Astrocyte of the spinal cord (primary cell): ENCODE results near the gene TTC9B.

Source experiments
- DNase-seq: peaks from one replicate; pipeline ENCODE4 v3.0.0; 2011; ENCODE audit warnings: low read depth, low spot score
- H3K4me3 ChIP-seq: 2 replicates; pipeline ENCODE4 v1.5.1; 2011; ENCODE audit warnings: low read depth, mild to moderate bottlenecking, low read length, moderate library complexity
- in situ Hi-C: cut with HindIII; loops from 2 replicates; pipeline ENCODE4 v1.10.0; 2017; ENCODE audit warnings: low sequenced_read_pairs
- TF ChIP-seq, protein P1 (sequence below): IDR thresholded peaks from 2 replicates; pipeline ENCODE4 v1.5.1; 2012; ENCODE audit warnings: low read depth, mild to moderate bottlenecking, low read length, inconsistent platforms

The TTC9B gene

DNA sequence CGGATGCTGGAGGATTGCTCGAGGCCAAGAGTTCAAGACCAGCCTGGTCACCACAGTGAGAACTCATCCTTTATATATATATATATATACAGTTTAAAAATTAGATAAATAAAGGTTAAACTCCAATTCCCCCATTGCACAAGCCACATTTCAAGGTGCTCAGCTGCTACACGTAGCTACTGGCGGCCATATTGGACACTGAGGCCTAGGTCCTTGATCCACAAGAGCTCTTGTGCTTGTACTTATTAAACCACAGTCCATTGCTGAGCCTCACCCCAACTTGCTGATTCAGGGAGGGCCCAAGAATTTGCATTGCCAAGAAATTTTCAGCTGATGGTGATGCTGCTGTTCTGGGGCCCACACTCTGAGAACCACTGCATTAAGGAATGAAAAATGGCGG, 9.6 kb downstream of the TTC9B start:
- in situ Hi-C loops, result no loop called here
- no peak for DNase-seq
- TF ChIP-seq, protein P1, sequence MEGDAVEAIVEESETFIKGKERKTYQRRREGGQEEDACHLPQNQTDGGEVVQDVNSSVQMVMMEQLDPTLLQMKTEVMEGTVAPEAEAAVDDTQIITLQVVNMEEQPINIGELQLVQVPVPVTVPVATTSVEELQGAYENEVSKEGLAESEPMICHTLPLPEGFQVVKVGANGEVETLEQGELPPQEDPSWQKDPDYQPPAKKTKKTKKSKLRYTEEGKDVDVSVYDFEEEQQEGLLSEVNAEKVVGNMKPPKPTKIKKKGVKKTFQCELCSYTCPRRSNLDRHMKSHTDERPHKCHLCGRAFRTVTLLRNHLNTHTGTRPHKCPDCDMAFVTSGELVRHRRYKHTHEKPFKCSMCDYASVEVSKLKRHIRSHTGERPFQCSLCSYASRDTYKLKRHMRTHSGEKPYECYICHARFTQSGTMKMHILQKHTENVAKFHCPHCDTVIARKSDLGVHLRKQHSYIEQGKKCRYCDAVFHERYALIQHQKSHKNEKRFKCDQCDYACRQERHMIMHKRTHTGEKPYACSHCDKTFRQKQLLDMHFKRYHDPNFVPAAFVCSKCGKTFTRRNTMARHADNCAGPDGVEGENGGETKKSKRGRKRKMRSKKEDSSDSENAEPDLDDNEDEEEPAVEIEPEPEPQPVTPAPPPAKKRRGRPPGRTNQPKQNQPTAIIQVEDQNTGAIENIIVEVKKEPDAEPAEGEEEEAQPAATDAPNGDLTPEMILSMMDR, result no peak
- H3K4me3 ChIP-seq, result no peak overlapping the region

DNA sequence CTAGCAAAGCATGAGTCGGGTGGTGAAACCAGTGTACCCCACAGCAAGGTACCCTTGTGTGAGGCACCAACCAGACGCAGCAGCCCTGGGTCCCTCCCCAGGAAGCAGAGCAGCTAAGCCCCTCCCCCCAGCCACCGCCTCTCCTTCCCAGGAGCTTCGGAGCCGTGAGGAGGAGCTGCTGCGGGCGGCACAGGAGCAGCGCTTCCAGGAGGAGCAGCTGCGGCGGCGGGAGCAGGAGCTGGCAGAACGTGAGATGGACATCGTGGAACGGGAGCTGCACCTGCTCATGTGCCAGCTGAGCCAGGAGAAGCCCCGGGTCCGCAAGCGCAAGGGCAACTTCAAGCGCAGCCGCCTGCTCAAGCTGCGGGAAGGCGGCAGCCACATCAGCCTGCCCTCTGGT, 12.4 kb downstream of the TTC9B start:
- no peak for DNase-seq
- in situ Hi-C loops, result no loop called here
- no peak overlapping the region for H3K4me3 ChIP-seq
- TF ChIP-seq, protein P1, result no peak

DNA sequence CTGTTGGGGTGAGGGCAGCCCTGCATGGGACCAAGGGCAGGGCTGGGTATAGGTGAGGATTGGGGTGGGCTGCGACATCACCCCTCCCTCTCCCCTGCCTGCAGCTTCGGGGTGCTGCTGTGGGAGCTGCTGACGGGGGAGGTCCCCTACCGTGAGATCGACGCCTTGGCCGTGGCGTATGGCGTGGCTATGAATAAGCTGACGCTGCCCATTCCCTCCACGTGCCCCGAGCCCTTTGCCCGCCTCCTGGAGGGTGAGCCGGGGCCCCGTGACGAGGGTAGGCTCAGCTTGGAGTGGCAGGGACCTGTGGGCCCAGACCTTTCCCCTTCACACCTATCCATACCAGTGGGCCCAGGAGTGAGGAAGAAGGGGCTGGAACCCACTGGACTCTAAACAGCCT, 13.8 kb downstream of the TTC9B start:
- H3K4me3 ChIP-seq, result no peak overlapping the region
- no peak for DNase-seq
- in situ Hi-C loops, result no loop called here
- TF ChIP-seq, protein P1, result no peak

DNA sequence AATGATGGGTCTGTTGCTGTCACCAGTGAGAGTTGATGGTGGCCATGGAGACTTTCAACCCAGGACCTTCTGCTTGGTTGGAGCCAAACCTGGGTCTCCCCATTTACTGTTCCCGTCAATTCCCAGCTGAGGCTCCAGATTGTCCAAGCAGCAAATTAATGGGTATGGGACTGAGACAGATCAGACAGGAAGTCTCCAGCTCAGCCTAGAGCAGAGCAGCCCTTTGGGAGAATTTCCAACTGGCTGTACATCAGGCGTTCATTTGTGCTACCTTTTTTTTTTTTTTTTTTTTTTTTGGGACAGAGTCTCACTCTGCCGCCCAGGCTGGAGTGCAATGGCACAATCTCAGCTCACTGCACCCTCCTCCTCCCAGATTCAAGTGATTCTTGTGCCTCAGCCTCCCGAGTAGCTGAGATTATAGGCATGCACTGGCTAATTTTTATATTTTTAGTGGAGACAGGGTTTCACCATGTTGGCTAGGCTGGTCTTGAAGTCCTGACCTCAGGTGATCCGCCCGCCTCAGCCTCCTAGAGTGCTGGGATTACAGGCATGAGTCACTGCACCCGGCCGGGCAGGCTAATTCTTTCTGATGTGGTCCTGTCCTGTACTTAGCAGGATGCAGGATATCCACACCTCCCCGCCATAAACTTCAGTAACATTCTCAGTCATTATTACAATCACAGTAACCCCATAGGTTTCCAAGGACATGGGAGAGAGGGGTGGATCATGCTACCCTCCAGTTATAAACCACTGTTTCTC, 17.7 kb downstream of the TTC9B start:
- no peak for DNase-seq
- in situ Hi-C loops, result no loop called here
- H3K4me3 ChIP-seq, result no peak overlapping the region
- TF ChIP-seq, protein P1, result no peak

DNA sequence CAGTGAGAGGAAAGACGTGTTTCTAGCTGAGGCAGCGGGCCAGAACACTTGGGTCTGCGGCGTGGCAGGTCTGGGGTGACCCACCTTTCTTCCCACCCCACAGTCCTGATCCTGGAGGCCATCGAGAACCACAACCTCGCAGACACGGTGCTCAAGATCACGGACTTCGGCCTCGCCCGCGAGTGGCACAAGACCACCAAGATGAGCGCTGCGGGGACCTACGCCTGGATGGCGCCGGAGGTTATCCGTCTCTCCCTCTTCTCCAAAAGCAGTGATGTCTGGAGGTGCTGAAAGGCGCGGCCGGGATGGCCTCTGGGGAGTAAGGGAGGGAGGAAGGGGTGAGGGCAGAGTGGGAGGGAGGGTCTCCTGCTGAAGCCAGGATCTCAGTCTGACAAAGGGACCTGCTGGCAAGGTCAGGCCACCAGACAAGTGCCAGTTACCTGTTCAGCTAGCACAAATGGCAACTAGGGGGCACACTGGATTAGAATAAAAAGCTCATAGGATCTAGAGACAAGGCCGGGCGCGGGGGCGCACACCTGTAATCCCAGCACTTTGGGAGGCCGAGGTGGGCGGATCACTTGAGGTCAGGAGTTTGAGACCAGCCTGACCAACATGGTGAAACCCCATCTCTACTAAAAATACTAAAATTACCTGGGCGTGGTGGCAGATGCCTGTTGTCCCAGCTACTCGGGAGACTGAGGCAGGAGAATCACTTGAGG, 19.8 kb downstream of the TTC9B start:
- no peak overlapping the region for H3K4me3 ChIP-seq
- in situ Hi-C loops, result no loop called here
- TF ChIP-seq, protein P1, result no peak
- no peak for DNase-seq

DNA sequence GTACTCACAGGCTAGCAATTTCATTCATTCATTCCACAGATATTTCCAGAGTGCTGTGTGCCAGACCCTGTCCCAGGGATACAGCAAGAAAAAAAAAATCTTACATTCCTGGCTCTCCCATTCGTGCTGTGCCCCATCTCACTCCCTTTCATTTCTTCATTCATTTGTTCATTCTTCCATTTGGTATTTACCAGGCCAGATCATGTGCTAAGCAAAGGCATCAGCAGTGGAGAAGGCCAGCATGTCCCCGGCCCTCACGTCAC, 24.7 kb downstream of the TTC9B start:
- H3K4me3 ChIP-seq, result no peak overlapping the region
- DNase-seq, result no peak
- in situ Hi-C loops, result no loop called here
- TF ChIP-seq, protein P1, result no peak
